Peyer's patch (tissue), 4 donors: Measurements from ENCODE around the gene SLC6A16. TPM values are rescaled to one million over a fixed set of nuclear protein-coding genes. Genes with fewer than 3 reads are reported as not detected.
"Not testable (repeated sequence)": the region's sequence is repeated elsewhere in the genome, so short reads cannot be mapped to it uniquely, and the experiment has no call there.

ENCODE experiments used
- DNase-seq, 3 donors: peaks; one replicate each; pipeline ENCODE4 v3.0.0-alpha.2; 2017 to 2019
- H3K27ac ChIP-seq, 4 donors: fragments of 200-600 bp; sonication (generic); one replicate each; pipeline ENCODE4 v1.5.1; 2016 to 2019
- H3K27me3 ChIP-seq, 2 donors: fragments of 200-600 bp; sonication (generic); one replicate each; pipeline ENCODE4 v1.5.1; 2019
- H3K36me3 ChIP-seq, 3 donors: fragments of 200-600 bp; sonication (generic); one replicate each; pipeline ENCODE4 v1.5.1; 2016 to 2019
- H3K4me1 ChIP-seq, 4 donors: fragments of 200-600 bp; sonication (generic); one replicate each; pipeline ENCODE4 v1.5.1; 2016 to 2019
- H3K4me3 ChIP-seq, 4 donors: fragments of 200-600 bp; sonication (generic); 1 replicate in 3 of 4; 2 replicates in 1 of 4; pipeline ENCODE4 v1.5.1; 2016 to 2019; ENCODE audit warnings: mild to moderate bottlenecking in 1 of 4
- H3K9me3 ChIP-seq, 4 donors: fragments of 200-600 bp; sonication (generic); one replicate each; pipeline ENCODE4 v1.5.1; 2016 to 2019; ENCODE audit warnings: mild to moderate bottlenecking in 1 of 4
- POLR2A ChIP-seq, 2 donors: fragments of 450-650 bp; IDR thresholded peaks; one replicate each; pipeline ENCODE4 v1.5.1; 2017; ENCODE audit warnings: antibody characterized with exemption in 2 of 2, mild to moderate bottlenecking in 2 of 2, moderate library complexity in 2 of 2
- total RNA-seq, 4 donors: library from RNA; depleted of rRNA; stranded (reverse); fragments of >200 nt; gene quantifications; one replicate each; pipeline ENCODE4 v1.1.0, GENCODE V29; 2016
- TF ChIP-seq, protein P1 (sequence below), 6 experiments: fragments of 450-650 bp in 4 of 6; fragments of 200-600 bp in 2 of 6; sonication (generic) in 1 of 6; IDR thresholded peaks; one replicate each; pipeline ENCODE4 v1.5.1; 2017 to 2019; ENCODE audit warnings: antibody characterized with exemption in 6 of 6, mild to moderate bottlenecking in 3 of 6, moderate library complexity in 1 of 6

The SLC6A16 gene
- total RNA-seq, 4 donors from 2014 or later = 0.27 to 5.8 TPM; not detected in 2

DNA sequence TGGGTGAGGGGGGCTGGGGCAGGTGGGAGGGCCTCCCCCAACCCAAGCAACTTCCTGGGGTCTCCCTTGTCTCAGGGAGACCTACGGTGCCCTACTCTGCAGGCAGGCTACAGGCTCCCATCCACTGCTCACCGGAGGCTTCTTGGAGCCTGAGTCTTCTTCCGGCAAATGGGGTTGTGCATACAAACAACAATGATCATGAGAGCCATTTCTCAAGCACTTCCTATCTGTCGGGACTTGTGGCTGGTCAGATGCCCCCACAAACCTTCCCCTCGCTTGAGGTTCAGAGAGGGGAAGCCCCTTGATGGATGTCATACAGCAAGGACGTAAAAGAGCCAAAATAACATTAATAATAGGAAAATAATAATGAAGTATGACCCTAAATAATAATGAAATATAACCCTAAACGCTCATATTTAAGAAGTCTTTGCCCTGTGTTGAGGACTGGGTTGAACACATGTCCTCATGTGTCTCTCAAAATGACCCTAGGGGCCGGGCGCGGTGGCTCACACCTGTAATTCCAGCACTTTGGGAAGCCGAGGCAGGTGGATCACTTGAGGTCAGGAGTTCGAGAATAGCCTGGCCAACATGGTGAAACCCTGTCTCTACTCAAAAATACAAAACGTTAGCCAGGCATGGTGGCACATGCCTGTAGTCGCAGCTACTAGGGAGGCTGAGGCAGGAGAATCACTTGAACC lies 10.9 kb upstream of the SLC6A16 start:
- Histone ChIP-seq H3K27me3 (no peaks in the 10 kb centered on the region), H3K27ac (peak overlapping the region; percentile 40 to 89 (median 78)), H3K4me1 (peaks cover 0 to 39% (median 24%) of the 10 kb centered on the region in 4 donors), H3K4me3 (peak overlapping the region; percentile 44 to 63 (median 53)), H3K9me3 (no peaks in the 10 kb centered on the region), H3K36me3 (no peaks in the 10 kb centered on the region)
- TF ChIP-seq, protein P1, sequence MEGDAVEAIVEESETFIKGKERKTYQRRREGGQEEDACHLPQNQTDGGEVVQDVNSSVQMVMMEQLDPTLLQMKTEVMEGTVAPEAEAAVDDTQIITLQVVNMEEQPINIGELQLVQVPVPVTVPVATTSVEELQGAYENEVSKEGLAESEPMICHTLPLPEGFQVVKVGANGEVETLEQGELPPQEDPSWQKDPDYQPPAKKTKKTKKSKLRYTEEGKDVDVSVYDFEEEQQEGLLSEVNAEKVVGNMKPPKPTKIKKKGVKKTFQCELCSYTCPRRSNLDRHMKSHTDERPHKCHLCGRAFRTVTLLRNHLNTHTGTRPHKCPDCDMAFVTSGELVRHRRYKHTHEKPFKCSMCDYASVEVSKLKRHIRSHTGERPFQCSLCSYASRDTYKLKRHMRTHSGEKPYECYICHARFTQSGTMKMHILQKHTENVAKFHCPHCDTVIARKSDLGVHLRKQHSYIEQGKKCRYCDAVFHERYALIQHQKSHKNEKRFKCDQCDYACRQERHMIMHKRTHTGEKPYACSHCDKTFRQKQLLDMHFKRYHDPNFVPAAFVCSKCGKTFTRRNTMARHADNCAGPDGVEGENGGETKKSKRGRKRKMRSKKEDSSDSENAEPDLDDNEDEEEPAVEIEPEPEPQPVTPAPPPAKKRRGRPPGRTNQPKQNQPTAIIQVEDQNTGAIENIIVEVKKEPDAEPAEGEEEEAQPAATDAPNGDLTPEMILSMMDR (IDR thresholded peaks at IDR 0.05) = no peak
- no peak for TF ChIP-seq POLR2A (IDR thresholded peaks at IDR 0.05)
- DNase-seq = peak in 2 of 3 donors; percentile 37 to 43

DNA sequence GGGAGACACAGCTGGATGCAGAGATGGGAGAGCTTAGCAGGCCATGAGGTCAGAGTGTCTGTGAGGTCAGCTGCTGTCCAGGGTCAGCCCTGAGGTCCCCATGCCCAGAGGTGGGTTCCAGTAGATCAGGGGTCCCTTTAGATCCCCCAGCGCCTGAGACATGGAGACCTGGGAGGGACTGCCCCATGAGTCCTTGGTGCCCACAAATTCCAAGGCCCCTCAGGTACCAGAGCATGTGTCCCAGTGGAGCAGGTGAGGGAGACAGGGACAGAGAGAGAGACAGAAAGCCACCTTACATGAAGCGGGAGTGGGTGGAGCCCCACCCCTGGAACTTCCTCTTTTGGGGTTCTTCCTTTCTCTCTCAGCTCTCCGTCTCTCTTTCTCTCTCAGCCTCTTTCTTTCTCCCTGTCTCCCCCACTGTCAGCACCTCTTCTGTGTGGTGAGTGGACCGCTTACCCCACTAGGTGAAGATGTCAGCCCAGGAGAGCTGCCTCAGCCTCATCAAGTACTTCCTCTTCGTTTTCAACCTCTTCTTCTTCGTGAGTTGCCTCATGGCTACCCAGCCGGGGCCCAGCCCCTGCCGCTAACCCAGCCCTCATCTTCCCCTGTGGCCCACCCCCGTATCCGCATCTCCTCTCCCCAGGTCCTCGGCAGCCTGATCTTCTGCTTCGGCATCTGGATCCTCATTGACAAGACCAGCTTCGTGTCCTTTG lies 10.2 kb upstream of the SLC6A16 start, which contains the start of gene CD37:
TSS of gene CD37 (plus strand) at position 336 of the 713 bp plus-strand sequence. CDS start at position 471, 135 bp downstream.
- peaks cover 0 to 35% (median 21%) of the 10 kb centered on the region in 4 donors for H3K4me1 ChIP-seq
- TF ChIP-seq POLR2A (IDR thresholded peaks at IDR 0.05) = no peak
- TF ChIP-seq, protein P1 (IDR thresholded peaks at IDR 0.05) = peak in 1 of 6 experiments; percentile 1
- peak within 1 kb of the TSS; percentile 40 to 89 (median 78) for H3K27ac ChIP-seq
- no peaks in the 10 kb centered on the region for H3K27me3 ChIP-seq
- no peaks in the 10 kb centered on the region for H3K36me3 ChIP-seq
- H3K4me3 ChIP-seq = peak within 1 kb of the TSS; percentile 44 to 63 (median 53)
- DNase-seq = peak in 2 of 3 donors; percentile 83 to 87
- no peaks in the 10 kb centered on the region for H3K9me3 ChIP-seq

DNA sequence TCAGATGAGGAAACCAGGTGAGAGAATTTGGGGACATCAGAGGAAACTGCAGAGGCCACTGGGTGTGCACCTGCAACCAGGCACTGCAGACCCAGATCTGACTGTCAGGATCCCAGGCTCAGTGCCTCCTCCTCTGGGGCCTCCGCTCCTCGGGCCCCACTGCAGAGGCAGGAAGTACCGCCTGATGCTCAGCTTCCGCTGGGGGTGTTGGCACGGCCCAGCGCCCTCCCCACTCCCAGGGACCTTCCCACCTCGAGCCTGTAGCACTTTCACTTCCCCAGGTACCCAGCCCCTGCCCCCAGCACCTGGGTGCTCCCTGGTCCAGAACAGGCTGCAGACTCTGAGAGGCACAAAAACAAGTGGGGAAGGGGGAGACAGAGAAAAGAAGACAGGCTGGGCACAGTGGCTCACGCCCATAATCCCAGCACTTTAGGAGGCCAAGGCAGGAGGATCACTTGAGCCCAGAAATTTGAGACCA lies 8.9 kb upstream of the SLC6A16 start:
- TF ChIP-seq, protein P1 (IDR thresholded peaks at IDR 0.05) = no peak
- no peak for TF ChIP-seq POLR2A (IDR thresholded peaks at IDR 0.05)
- no peaks in the 10 kb centered on the region for H3K27me3 ChIP-seq
- peak overlapping the region in 1 of 4 donors; percentile 10 for H3K4me3 ChIP-seq
- H3K4me1 ChIP-seq = peaks cover 0 to 24% (median 12%) of the 10 kb centered on the region in 4 donors
- H3K9me3 ChIP-seq = no peaks in the 10 kb centered on the region
- peak overlapping the region; percentile 32 to 89 (median 62) for H3K27ac ChIP-seq
- peak in 2 of 3 donors; percentile 92 to 94 for DNase-seq
- no peaks in the 10 kb centered on the region for H3K36me3 ChIP-seq

DNA sequence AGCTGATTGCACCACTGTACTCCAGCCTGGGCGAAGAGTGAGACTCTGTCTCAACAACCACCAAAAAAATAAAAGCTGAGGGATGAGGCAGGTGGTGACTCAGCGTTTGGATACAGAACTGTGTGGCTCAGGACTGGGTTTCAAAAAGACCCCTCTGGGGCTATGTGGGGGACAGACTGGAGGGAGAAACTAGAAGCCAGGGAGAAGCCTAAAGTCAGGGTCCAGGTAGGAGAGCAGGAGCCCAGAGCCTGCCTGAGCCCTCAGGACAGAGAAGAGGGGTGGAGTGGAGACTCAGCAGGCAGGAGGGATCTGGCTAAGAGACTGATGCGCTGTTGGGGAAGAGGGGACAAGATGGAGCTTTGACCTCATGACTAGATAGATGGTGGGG lies 8.4 kb upstream of the SLC6A16 start:
- Histone ChIP-seq H3K4me1 (peaks cover 0 to 20% (median 10%) of the 10 kb centered on the region in 4 donors), H3K27ac (peak overlapping the region in 3 of 4 donors; percentile 32 to 89 (median 85)), H3K36me3 (no peaks in the 10 kb centered on the region), H3K9me3 (no peaks in the 10 kb centered on the region), H3K27me3 (no peaks in the 10 kb centered on the region), H3K4me3 (peak overlapping the region in 1 of 4 donors; percentile 10)
- TF ChIP-seq, protein P1 (IDR thresholded peaks at IDR 0.05) = no peak
- TF ChIP-seq POLR2A (IDR thresholded peaks at IDR 0.05) = no peak
- DNase-seq = no peak

DNA sequence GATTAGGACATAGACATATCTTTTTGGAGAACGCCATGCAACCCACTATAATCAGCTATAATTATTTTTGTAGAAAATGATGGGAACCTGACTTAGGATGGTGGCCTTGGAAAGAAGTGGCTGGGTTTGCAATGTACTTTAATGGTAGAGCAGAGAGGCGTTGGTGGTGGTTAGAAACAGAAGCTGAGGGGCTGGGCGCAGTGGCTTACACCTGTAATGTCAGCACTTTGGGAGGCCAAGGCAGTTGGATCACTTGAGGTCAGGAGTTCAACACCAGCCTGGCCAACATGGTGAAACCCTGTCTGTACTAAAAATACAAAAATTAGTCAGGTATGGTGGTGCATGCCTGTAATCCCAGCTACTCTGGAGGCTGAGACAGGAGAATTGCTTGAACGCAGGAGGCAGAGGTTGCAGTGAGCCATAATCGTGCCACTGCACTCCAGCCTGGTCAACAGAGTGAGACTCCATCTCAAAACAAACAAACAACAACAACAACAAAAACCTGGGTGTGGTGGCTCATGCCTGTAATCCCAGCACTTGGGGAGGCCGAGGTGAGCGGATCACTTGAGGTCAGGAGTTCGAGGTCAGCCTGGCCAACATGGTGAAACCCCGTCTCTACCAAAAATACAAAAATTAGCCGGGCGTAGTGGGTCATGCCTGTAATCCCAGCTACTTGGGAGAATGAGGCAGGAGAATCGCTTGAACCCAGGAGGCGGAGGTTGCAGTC lies 7.9 kb upstream of the SLC6A16 start:
- not testable (repeated sequence) for H3K9me3 ChIP-seq, H3K4me3 ChIP-seq, H3K27me3 ChIP-seq, H3K36me3 ChIP-seq
- Histone ChIP-seq H3K27ac (peak overlapping the region in 2 of 4 donors; percentile 85 to 89), H3K4me1 (peaks cover 0 to 18% (median 8%) of the 10 kb centered on the region in 4 donors)
- peak in 1 of 3 donors; percentile 42 for DNase-seq
